A549 (cell line): ENCODE measurements around the gene ANKRD24.

ENCODE experiments used
- CBX2 ChIP-seq: fragments of 200-600 bp; sonication (generic); IDR thresholded peaks from 2 replicates; pipeline ENCODE4 v1.6.1; 2016; ENCODE audit warnings: low read depth, mild to moderate bottlenecking, borderline replicate concordance
- CEBPB ChIP-seq, 2 experiments: fragments of >200 bp in 1 of 2; sonication (Bioruptor Twin) in 1 of 2; formaldehyde crosslinking in 1 of 2; IDR thresholded peaks; 2 replicates each; pipeline ENCODE4 v1.6.1; 2012 to 2016
- CHD4 ChIP-seq: fragments of 200-600 bp; sonication (generic); IDR thresholded peaks from 2 replicates; pipeline ENCODE4 v1.6.1; 2016; ENCODE audit warnings: antibody characterized with exemption, mild to moderate bottlenecking, borderline replicate concordance
- EP300 ChIP-seq, 2 experiments: fragments of >200 bp; sonication (Bioruptor Twin); formaldehyde crosslinking; IDR thresholded peaks; 2 replicates in 1 of 2; 3 replicates in 1 of 2; pipeline ENCODE4 v1.6.1; 2016 to 2017
- FOSL2 ChIP-seq, 2 experiments: fragments of 450-650 bp in 1 of 2; fragments of >200 bp in 1 of 2; sonication (Bioruptor Twin) in 1 of 2; formaldehyde crosslinking; IDR thresholded peaks; 2 replicates each; pipeline versions ENCODE4 v1.5.0 to v1.6.1; 2016 to 2020; ENCODE audit warnings: mild to moderate bottlenecking in 1 of 2, moderate library complexity in 1 of 2
- HDAC2 ChIP-seq: fragments of 200-600 bp; sonication (generic); IDR thresholded peaks from 2 replicates; pipeline ENCODE4 v1.6.1; 2016
- JUN ChIP-seq, 2 experiments: fragments of >200 bp; sonication (Bioruptor Twin); formaldehyde crosslinking; IDR thresholded peaks; 2 replicates in 1 of 2; 3 replicates in 1 of 2; pipeline ENCODE4 v1.6.1; 2016 to 2017
- KDM1A ChIP-seq: fragments of 200-600 bp; sonication (generic); IDR thresholded peaks from 2 replicates; pipeline ENCODE4 v1.6.1; 2016; ENCODE audit warnings: low read depth, mild to moderate bottlenecking
- MYC ChIP-seq: IDR thresholded peaks from 2 replicates; pipeline ENCODE4 v1.6.1; 2012; ENCODE audit warnings: mild to moderate bottlenecking, inconsistent platforms, low read length, improper control_type of control experiment, borderline replicate concordance
- PHF8 ChIP-seq: fragments of 200-600 bp; sonication (generic); IDR thresholded peaks from 2 replicates; pipeline ENCODE4 v1.6.1; 2016; ENCODE audit warnings: low read depth, mild to moderate bottlenecking, antibody characterized with exemption, moderate library complexity, borderline replicate concordance
- POLR2A ChIP-seq: IDR thresholded peaks from 2 replicates; pipeline ENCODE4 v1.6.1; 2012; ENCODE audit warnings: mild to moderate bottlenecking, low read length
- RFX5 ChIP-seq: fragments of 450-650 bp; IDR thresholded peaks from 2 replicates; pipeline ENCODE4 v1.7.1; 2014; ENCODE audit warnings: antibody characterized with exemption, mild to moderate bottlenecking, moderate library complexity
- TF ChIP-seq, protein P1 (sequence below): fragments of >200 bp; sonication (Bioruptor Twin); formaldehyde crosslinking; IDR thresholded peaks from 3 replicates; pipeline ENCODE4 v1.5.1; 2016

DNA sequence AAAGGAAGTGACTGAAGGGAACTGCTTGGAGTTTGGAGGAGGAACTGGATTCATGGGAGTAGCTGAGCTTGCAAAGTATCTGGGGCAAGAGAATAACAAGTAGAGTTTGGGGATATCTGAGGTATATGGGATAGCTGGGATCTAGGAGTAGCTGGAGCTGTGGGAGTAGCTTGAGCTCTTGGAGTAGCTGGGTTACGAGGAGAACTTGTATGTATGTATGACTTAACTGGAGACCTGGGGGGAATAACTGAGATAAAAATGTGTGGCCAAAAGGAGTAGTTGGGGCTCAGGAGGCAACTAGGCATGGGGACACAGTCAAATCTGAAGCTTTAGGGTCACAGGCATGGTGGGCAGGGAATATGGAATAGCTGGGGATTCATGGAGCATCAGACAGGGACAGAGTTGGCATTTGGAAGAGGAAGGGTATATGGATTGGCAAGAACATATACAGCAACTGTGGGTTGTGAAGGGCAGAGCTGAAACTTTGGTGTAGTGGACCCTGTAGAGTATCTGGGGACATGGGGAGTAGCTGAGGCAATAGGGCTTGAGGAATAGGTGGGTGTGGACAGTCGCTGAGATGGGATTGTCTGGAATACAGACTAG lies 18.6 kb downstream of the ANKRD24 start:
- TF ChIP-seq, protein P1, sequence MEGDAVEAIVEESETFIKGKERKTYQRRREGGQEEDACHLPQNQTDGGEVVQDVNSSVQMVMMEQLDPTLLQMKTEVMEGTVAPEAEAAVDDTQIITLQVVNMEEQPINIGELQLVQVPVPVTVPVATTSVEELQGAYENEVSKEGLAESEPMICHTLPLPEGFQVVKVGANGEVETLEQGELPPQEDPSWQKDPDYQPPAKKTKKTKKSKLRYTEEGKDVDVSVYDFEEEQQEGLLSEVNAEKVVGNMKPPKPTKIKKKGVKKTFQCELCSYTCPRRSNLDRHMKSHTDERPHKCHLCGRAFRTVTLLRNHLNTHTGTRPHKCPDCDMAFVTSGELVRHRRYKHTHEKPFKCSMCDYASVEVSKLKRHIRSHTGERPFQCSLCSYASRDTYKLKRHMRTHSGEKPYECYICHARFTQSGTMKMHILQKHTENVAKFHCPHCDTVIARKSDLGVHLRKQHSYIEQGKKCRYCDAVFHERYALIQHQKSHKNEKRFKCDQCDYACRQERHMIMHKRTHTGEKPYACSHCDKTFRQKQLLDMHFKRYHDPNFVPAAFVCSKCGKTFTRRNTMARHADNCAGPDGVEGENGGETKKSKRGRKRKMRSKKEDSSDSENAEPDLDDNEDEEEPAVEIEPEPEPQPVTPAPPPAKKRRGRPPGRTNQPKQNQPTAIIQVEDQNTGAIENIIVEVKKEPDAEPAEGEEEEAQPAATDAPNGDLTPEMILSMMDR = no peak
- TF ChIP-seq CBX2 (no peak), HDAC2 (no peak), CEBPB (IDR thresholded peaks at IDR 0.05) (no peak), RFX5 (no peak), EP300 (IDR thresholded peaks at IDR 0.05) (no peak), POLR2A (no peak), MYC (no peak), PHF8 (no peak), KDM1A (no peak), FOSL2 (IDR thresholded peaks at IDR 0.05) (no peak), FOSL2 (CRISPR knock-in tag; IDR thresholded peaks at IDR 0.05) (no peak), JUN (IDR thresholded peaks at IDR 0.05) (no peak), CHD4 (no peak)
